ENCODE measurements around the gene CEP152.
"Not testable (repeated sequence)": the region's sequence is repeated elsewhere in the genome, so short reads cannot be mapped to it uniquely, and the experiment has no call there.

The CEP152 gene

GRCh38 chr15:48810414-48811324 is at the start of gene CEP152:
Gene CEP152, minus strand, starts transcription at chr15:48811069. Its CDS starts 5,420 bp downstream, at chr15:48805649.
- peak; percentile 100 for DNase-seq (ENCODE audit: low read depth, low spot score)

GRCh38 chr15:48859426-48859825 is 48.6 kb upstream of the CEP152 start:
- no peak for DNase-seq (ENCODE audit: low read depth, low spot score)

GRCh38 chr15:48858401-48858800 is 47.5 kb upstream of the CEP152 start:
- DNase-seq (ENCODE audit: low read depth, low spot score), result no peak

- peak; percentile 61 for DNase-seq (ENCODE audit: low read depth, low spot score)
Measured at GRCh38 chr15:48856942-48857341, 46.1 kb upstream of the CEP152 start.

GRCh38 chr15:48855501-48856440 is 44.9 kb upstream of the CEP152 start:
- DNase-seq (ENCODE audit: low read depth, low spot score), result peak; percentile 3

GRCh38 chr15:48854434-48854833 is 43.6 kb upstream of the CEP152 start:
- DNase-seq (ENCODE audit: low read depth, low spot score), result not testable (repeated sequence)

GRCh38 chr15:48851956-48852355 is 41.1 kb upstream of the CEP152 start:
- no peak for DNase-seq (ENCODE audit: low read depth, low spot score)

GRCh38 chr15:48850648-48851047 is 39.8 kb upstream of the CEP152 start:
- no peak for DNase-seq (ENCODE audit: low read depth, low spot score)

GRCh38 chr15:48845123-48845522 is 34.3 kb upstream of the CEP152 start:
- no peak for DNase-seq (ENCODE audit: low read depth, low spot score)

GRCh38 chr15:48842501-48842900 is 31.6 kb upstream of the CEP152 start:
- DNase-seq (ENCODE audit: low read depth, low spot score), result no peak

- peak; percentile 3 for DNase-seq (ENCODE audit: low read depth, low spot score)
Measured at GRCh38 chr15:48834756-48835155, 23.9 kb upstream of the CEP152 start.

GRCh38 chr15:48833526-48834239 is 22.8 kb upstream of the CEP152 start:
- peak; percentile 18 for DNase-seq (ENCODE audit: low read depth, low spot score)

GRCh38 chr15:48832648-48833047 is 21.8 kb upstream of the CEP152 start:
- DNase-seq (ENCODE audit: low read depth, low spot score), result no peak

GRCh38 chr15:48828906-48829305 is 18.0 kb upstream of the CEP152 start:
- no peak for DNase-seq (ENCODE audit: low read depth, low spot score)

- DNase-seq (ENCODE audit: low read depth, low spot score), result no peak
Measured at GRCh38 chr15:48828471-48828870, 17.6 kb upstream of the CEP152 start.

GRCh38 chr15:48825075-48825474 is 14.2 kb upstream of the CEP152 start:
- DNase-seq (ENCODE audit: low read depth, low spot score), result no peak

GRCh38 chr15:48823706-48824105 is 12.8 kb upstream of the CEP152 start:
- DNase-seq (ENCODE audit: low read depth, low spot score), result no peak

- DNase-seq (ENCODE audit: low read depth, low spot score), result peak; percentile 73
Measured at GRCh38 chr15:48823237-48823636, 12.4 kb upstream of the CEP152 start.

GRCh38 chr15:48814286-48814685 is 3.4 kb upstream of the CEP152 start:
- no peak for DNase-seq (ENCODE audit: low read depth, low spot score)

GRCh38 chr15:48811325-48811958 is 573 bp upstream of the CEP152 start:
- no peak for DNase-seq (ENCODE audit: low read depth, low spot score)

GRCh38 chr15:48806151-48806550 is 4.7 kb downstream of the CEP152 start:
- DNase-seq (ENCODE audit: low read depth, low spot score), result peak; percentile 34
